B cell (primary cell): ENCODE results near the gene RNF150.

Experiments used
- EZH2 ChIP-seq: IDR thresholded peaks from 2 replicates; pipeline ENCODE4 v1.6.1; 2012; ENCODE audit warnings: borderline replicate concordance, low read depth, mild to moderate bottlenecking, moderate library complexity, low read length; ENCODE audit not compliant: insufficient read depth, poor library complexity, severe bottlenecking
- TF ChIP-seq, protein P1 (sequence below): fragments of 200-600 bp; IDR thresholded peaks from one replicate; pipeline ENCODE4 v1.8.0; 2022; ENCODE audit warnings: antibody characterized with exemption, mild to moderate bottlenecking

DNA sequence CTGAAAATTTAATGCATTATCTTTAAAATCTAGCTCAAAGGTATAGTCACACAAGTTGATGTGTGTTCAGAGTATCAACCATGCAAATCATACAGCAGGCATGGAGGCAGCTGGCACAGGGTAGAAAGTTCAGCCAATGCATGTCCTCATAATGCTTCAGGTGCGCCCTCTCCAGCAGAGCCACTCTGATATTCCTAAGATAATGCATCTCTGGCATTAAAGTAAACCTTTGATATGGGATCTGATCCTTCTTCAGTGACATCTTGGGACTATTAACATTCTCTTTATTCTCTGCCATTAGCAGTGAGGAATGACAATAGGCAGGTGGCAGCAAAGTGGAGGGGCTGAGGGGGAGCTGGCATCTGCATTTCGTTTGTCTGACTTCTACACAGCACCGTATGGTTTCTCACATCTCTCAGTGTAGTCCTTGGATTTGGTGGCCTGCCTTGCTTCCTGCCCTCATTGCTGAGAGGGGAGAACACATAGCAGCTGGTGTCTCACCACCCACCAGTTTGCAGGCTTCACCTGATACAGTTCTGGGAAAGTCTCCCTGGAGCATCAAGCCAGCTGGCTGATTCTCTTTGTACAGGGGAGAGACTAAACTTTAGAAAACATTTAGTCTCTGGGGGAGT lies 208.4 kb downstream of the RNF150 start:
- TF ChIP-seq EZH2 = no peak
- TF ChIP-seq, protein P1, sequence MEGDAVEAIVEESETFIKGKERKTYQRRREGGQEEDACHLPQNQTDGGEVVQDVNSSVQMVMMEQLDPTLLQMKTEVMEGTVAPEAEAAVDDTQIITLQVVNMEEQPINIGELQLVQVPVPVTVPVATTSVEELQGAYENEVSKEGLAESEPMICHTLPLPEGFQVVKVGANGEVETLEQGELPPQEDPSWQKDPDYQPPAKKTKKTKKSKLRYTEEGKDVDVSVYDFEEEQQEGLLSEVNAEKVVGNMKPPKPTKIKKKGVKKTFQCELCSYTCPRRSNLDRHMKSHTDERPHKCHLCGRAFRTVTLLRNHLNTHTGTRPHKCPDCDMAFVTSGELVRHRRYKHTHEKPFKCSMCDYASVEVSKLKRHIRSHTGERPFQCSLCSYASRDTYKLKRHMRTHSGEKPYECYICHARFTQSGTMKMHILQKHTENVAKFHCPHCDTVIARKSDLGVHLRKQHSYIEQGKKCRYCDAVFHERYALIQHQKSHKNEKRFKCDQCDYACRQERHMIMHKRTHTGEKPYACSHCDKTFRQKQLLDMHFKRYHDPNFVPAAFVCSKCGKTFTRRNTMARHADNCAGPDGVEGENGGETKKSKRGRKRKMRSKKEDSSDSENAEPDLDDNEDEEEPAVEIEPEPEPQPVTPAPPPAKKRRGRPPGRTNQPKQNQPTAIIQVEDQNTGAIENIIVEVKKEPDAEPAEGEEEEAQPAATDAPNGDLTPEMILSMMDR = no peak
